ENCODE results near the gene ARMC9. TPM values are rescaled to one million over a fixed set of nuclear protein-coding genes. Genes with fewer than 3 reads are reported as not detected.

The ARMC9 gene
- total RNA-seq, 4 donors from 2014 or later = 6.5 to 11.5 (median 9.3) TPM

DNA sequence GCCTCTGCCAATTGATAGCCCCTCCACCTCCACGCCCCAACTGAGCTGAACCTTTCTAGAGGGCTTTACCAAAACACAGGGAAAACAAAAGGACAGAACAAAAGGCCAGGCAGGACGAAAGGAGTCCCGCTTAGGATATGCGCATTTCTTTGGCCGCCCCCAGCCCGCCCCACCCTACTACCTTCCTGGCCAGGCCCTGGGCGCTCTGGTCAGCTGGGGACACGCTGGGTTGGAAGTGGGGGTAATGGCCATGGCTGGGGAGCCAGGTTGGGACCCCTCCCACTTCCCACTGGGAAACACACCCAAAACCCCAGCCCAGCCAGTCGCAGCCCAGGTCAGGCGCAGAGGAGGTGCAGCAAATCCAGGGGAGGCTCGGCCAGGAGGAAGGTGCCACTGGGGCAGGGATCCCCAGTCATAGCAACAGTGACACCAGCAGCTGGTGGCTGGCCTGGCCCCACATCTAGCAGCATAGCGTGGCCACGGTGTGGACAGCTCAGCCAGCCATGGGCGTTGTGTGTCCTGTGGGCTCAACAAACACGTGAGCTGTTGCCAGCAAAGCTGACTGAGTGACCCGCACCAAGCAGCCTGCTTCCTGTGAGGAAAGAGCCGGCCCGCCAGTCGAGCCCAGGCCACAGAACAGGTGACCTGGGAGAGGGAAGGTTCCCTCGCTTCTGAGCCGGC, 172.5 kb downstream of the ARMC9 start:
- no peaks in the 10 kb centered on the region for H3K4me1 ChIP-seq
- no peak overlapping the region for H3K4me3 ChIP-seq
- H3K9me3 ChIP-seq = no peaks in the 10 kb centered on the region
- no peaks in the 10 kb centered on the region for H3K27me3 ChIP-seq
- H3K36me3 ChIP-seq = no peaks in the 10 kb centered on the region
- WGBS = 93% methylated on average over 14 of the region's 21 CpGs
- DNase-seq (ENCODE audit: low spot score in 2 of 2) = no peak
- TF ChIP-seq, protein P1, sequence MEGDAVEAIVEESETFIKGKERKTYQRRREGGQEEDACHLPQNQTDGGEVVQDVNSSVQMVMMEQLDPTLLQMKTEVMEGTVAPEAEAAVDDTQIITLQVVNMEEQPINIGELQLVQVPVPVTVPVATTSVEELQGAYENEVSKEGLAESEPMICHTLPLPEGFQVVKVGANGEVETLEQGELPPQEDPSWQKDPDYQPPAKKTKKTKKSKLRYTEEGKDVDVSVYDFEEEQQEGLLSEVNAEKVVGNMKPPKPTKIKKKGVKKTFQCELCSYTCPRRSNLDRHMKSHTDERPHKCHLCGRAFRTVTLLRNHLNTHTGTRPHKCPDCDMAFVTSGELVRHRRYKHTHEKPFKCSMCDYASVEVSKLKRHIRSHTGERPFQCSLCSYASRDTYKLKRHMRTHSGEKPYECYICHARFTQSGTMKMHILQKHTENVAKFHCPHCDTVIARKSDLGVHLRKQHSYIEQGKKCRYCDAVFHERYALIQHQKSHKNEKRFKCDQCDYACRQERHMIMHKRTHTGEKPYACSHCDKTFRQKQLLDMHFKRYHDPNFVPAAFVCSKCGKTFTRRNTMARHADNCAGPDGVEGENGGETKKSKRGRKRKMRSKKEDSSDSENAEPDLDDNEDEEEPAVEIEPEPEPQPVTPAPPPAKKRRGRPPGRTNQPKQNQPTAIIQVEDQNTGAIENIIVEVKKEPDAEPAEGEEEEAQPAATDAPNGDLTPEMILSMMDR (IDR thresholded peaks at IDR 0.05) = no peak
- TF ChIP-seq POLR2AphosphoS5 (IDR thresholded peaks at IDR 0.05) = no peak
- no peak for TF ChIP-seq EP300 (IDR thresholded peaks at IDR 0.05)
- TF ChIP-seq POLR2A (IDR thresholded peaks at IDR 0.05) = no peak
- H3K27ac ChIP-seq = no peak overlapping the region

DNA sequence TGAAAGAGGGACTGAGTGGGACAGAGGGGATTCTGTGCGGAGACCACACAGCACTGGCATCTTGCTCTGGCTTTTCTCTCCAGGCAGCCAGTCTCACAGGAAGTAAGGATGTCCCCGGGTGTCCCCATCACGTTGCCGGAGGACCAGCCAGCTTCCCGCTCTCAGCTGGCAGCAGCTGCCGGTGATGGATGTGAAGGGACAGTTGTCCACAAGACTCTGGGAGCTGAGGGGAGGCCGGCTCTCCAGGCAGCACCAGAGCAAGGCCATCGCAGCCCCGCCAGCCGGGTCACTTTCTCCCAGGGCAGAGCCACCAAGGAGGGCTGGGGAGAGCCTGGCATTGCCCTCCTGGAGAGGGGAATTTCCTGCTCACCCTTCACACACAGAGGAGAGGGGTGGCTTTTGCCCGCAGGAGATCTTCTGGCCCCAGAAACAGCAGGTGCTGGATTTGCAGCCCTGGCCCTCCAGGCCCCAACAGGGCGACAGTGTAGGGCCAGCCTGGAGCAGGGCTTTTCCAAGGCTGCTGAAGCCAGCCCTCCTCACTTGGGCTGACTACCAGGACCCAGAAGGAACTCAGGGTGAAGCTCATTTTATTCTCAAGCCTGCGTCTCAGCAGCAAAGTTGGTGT, 173.1 kb downstream of the ARMC9 start:
- Histone ChIP-seq H3K36me3 (no peaks in the 10 kb centered on the region), H3K4me1 (no peaks in the 10 kb centered on the region), H3K9me3 (no peaks in the 10 kb centered on the region), H3K27me3 (no peaks in the 10 kb centered on the region), H3K4me3 (no peak overlapping the region), H3K27ac (no peak overlapping the region)
- WGBS = no CpG with 5 or more reads among the region's 13 CpGs
- TF ChIP-seq EP300 (IDR thresholded peaks at IDR 0.05) = no peak
- TF ChIP-seq POLR2A (IDR thresholded peaks at IDR 0.05) = no peak
- TF ChIP-seq POLR2AphosphoS5 (IDR thresholded peaks at IDR 0.05) = no peak
- TF ChIP-seq, protein P1 (IDR thresholded peaks at IDR 0.05) = no peak
- DNase-seq (ENCODE audit: low spot score in 2 of 2) = no peak

DNA sequence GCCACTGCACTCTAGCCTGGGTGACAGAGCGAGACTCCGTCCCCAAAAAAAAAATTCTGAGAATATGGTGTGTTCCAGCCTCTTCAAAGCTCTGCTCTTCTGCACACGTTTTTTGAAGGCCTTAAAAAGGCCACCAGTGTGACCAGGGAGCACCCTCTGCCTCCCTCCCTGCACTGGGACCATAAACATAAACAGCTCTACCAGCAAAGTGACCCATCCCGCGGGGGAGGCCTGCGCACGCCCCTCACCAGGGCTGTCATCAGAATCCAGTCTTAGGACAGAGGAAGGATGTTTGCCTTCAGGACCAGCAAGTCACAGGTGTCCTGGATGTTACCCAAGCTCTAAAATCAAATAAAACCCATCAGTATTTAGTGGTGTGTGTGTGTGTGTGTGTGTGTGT, 173.9 kb downstream of the ARMC9 start:
- no peak for DNase-seq (ENCODE audit: low spot score in 2 of 2)
- Histone ChIP-seq H3K27ac (no peak overlapping the region), H3K27me3 (no peaks in the 10 kb centered on the region), H3K9me3 (no peaks in the 10 kb centered on the region), H3K4me1 (no peaks in the 10 kb centered on the region), H3K36me3 (no peaks in the 10 kb centered on the region), H3K4me3 (no peak overlapping the region)
- WGBS = 87% methylated on average over 7 of the region's 7 CpGs
- TF ChIP-seq, protein P1 (IDR thresholded peaks at IDR 0.05) = no peak
- TF ChIP-seq POLR2AphosphoS5 (IDR thresholded peaks at IDR 0.05) = no peak
- no peak for TF ChIP-seq POLR2A (IDR thresholded peaks at IDR 0.05)
- no peak for TF ChIP-seq EP300 (IDR thresholded peaks at IDR 0.05)

DNA sequence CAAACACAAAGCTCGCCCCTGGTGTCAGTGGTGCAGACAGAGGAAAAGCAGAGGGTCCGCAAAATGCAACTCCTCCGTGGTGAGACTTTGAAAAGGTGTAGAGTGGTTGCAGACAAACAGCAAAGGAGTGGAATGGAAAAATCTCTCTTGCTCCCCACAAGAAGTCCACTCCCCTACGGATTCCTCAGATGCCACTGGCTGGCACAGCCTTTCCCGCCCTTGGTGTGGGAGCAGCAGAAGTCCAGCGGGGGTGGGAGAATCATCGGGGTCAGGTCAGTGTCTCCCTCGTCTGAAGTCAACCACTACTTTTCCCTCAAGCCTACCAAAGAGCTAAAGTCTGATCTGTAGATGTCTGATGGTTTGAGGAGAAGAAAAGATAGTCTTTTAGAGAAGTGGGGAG, 174.8 kb downstream of the ARMC9 start:
- Histone ChIP-seq H3K27me3 (no peaks in the 10 kb centered on the region), H3K27ac (no peak overlapping the region), H3K9me3 (no peaks in the 10 kb centered on the region), H3K4me1 (peaks cover 4% of the 10 kb centered on the region), H3K4me3 (no peak overlapping the region), H3K36me3 (no peaks in the 10 kb centered on the region)
- 88% methylated on average over 8 of the region's 8 CpGs for WGBS
- DNase-seq (ENCODE audit: low spot score in 2 of 2) = no peak
- TF ChIP-seq EP300 (IDR thresholded peaks at IDR 0.05) = no peak
- TF ChIP-seq, protein P1 (IDR thresholded peaks at IDR 0.05) = no peak
- TF ChIP-seq POLR2AphosphoS5 (IDR thresholded peaks at IDR 0.05) = no peak
- TF ChIP-seq POLR2A (IDR thresholded peaks at IDR 0.05) = no peak

DNA sequence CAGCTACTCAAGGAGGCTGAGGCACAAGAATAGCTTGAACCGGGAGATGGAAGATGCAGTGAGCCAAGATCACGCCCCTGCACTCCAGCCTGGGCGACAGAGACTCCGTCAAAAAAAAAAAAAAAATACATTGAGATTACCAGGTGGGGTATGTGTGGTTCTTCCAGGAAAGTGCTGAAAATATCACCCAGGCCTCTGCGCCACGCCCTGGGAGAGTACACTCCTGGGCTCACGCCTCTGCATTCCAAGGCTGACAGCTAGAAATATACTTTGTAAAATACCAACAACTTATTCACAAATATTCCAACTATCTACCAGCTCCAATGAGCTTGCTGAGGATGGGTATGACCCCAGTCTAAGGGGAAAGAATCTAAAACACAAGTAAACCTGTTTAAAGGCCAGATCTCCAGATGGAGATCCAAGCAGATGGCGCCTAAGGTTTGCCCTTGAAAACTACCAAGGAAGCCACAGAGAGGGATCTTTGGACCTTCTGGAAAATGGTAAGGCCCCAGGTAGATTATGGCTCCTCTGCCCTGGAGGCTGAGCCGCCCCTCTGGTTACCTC, 175.4 kb downstream of the ARMC9 start:
- no peak overlapping the region for H3K27ac ChIP-seq
- TF ChIP-seq EP300 (IDR thresholded peaks at IDR 0.05) = no peak
- TF ChIP-seq POLR2A (IDR thresholded peaks at IDR 0.05) = no peak
- TF ChIP-seq POLR2AphosphoS5 (IDR thresholded peaks at IDR 0.05) = no peak
- TF ChIP-seq, protein P1 (IDR thresholded peaks at IDR 0.05) = no peak

More for the DNA sequence above, 175.4 kb downstream of the ARMC9 start:
- DNase-seq (ENCODE audit: low spot score in 2 of 2) = no peak
- WGBS = 76% methylated on average over 9 of the region's 9 CpGs
- H3K4me3 ChIP-seq = no peak overlapping the region
- H3K9me3 ChIP-seq = no peaks in the 10 kb centered on the region
- no peaks in the 10 kb centered on the region for H3K27me3 ChIP-seq
- H3K36me3 ChIP-seq = no peaks in the 10 kb centered on the region
- peaks cover 5% of the 10 kb centered on the region for H3K4me1 ChIP-seq

Measured in suprapubic skin (tissue), 4 donors.